NCI-H2171 treated with DMSO at 0.1 percent for 48 hours (cell line): ENCODE results near the gene LRRC45.

Experiments used
- DNase-seq: peaks from one replicate; lab custom pipeline; 2025; lab: John Stamatoyannopoulos, UW

LRRC45 gene

GRCh38 chr17:82051776-82052637, 28.9 kb downstream of the LRRC45 start, which contains the start of the genes GPS1 and RFNG:
TSS of gene GPS1 (plus strand) at chr17:82051898. CDS start at chr17:82051932, 34 bp downstream.
TSS of gene RFNG (minus strand) at chr17:82051811. CDS start at chr17:82051766, 45 bp downstream.
- peak; percentile 59 for DNase-seq

- no peak for DNase-seq
Measured at GRCh38 chr17:82052638-82053059, 29.5 kb downstream of the LRRC45 start.

- DNase-seq, result no peak
Measured at GRCh38 chr17:82053130-82053529, 30.0 kb downstream of the LRRC45 start.

GRCh38 chr17:82053556-82054263, 30.6 kb downstream of the LRRC45 start:
- DNase-seq, result no peak

- DNase-seq, result no peak
Measured at GRCh38 chr17:82054351-82055022, 31.4 kb downstream of the LRRC45 start.

GRCh38 chr17:82055023-82055964, 32.2 kb downstream of the LRRC45 start:
- no peak for DNase-seq

- DNase-seq, result no peak
Measured at GRCh38 chr17:82055965-82056728, 33.0 kb downstream of the LRRC45 start.

- DNase-seq, result no peak
Measured at GRCh38 chr17:82056729-82057621, 33.9 kb downstream of the LRRC45 start.

- no peak for DNase-seq
Measured at GRCh38 chr17:82058230-82058854, 35.2 kb downstream of the LRRC45 start.

GRCh38 chr17:82058855-82059249, 35.7 kb downstream of the LRRC45 start:
- no peak for DNase-seq

- DNase-seq, result no peak
Measured at GRCh38 chr17:82059272-82060000, 36.3 kb downstream of the LRRC45 start.

- no peak for DNase-seq
Measured at GRCh38 chr17:82060001-82060380, 36.9 kb downstream of the LRRC45 start.

GRCh38 chr17:82060614-82061013, 37.5 kb downstream of the LRRC45 start:
- DNase-seq, result no peak

- DNase-seq, result no peak
Measured at GRCh38 chr17:82061047-82061925, 38.2 kb downstream of the LRRC45 start.

GRCh38 chr17:82062076-82062983, 39.2 kb downstream of the LRRC45 start:
- no peak for DNase-seq

GRCh38 chr17:82062984-82063368, 39.9 kb downstream of the LRRC45 start:
- DNase-seq, result no peak
